Neutrophil (primary cell): ENCODE measurements around the gene BPIFA1.

Source experiments
- H3K27ac ChIP-seq: fragments of 200-600 bp; sonication (generic); 2 replicates; pipeline ENCODE4 v1.5.1; 2016; ENCODE audit warnings: mild to moderate bottlenecking, moderate library complexity
- H3K27me3 ChIP-seq: fragments of 200-600 bp; sonication (generic); 2 replicates; pipeline ENCODE4 v1.6.0; 2016; ENCODE audit warnings: mild to moderate bottlenecking
- H3K36me3 ChIP-seq: fragments of 200-600 bp; sonication (generic); 2 replicates; pipeline ENCODE4 v1.5.1; 2017
- H3K4me1 ChIP-seq, 2 experiments: fragments of 200-600 bp in 1 of 2; sonication (generic) in 1 of 2; 1 replicate in 1 of 2; 2 replicates in 1 of 2; pipeline versions ENCODE4 v1.5.1 to v1.6.1; 2013 to 2016; ENCODE audit warnings: low read depth in 1 of 2, low read length in 1 of 2, mild to moderate bottlenecking in 1 of 2, moderate library complexity in 1 of 2; ENCODE audit not compliant: control insufficient read depth in 1 of 2, insufficient read depth in 1 of 2
- H3K4me3 ChIP-seq, 2 experiments: fragments of 200-600 bp in 1 of 2; sonication (generic) in 1 of 2; 1 replicate in 1 of 2; 2 replicates in 1 of 2; pipeline ENCODE4 v1.5.1; 2013 to 2016; ENCODE audit warnings: low read depth in 1 of 2, low read length in 1 of 2, mild to moderate bottlenecking in 1 of 2, moderate library complexity in 1 of 2
- H3K9me3 ChIP-seq: fragments of 200-600 bp; sonication (generic); 2 replicates; pipeline ENCODE4 v1.5.1; 2016
- TF ChIP-seq, protein P1 (sequence below): fragments of 200-600 bp; sonication (generic); IDR thresholded peaks from 2 replicates; pipeline ENCODE4 v1.5.1; 2016; ENCODE audit warnings: antibody characterized with exemption

The BPIFA1 gene

DNA sequence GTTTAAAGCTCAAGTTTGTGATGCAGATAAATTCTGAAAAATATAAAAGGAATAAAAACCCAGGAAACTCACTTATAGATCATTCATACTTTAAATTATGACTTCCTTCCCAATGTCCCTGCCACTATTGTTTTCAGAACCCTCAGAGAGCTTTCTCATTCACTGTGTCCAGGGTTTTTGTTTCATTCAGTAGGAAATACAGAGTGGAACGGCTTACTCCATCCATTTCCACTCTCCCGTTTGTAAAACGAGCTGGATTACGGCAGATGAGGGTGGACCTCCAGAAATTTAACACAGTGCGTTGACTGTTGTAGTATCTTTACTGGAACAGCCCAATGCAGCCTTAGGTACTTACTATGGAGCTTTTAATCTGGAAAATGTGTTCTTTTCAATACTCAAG, 23.6 kb downstream of the BPIFA1 start:
- H3K4me1 ChIP-seq: peaks cover 31 to 33% of the 10 kb centered on the region in 2 experiments
- no peaks in the 10 kb centered on the region for H3K27me3 ChIP-seq
- H3K9me3 ChIP-seq: no peaks in the 10 kb centered on the region
- H3K36me3 ChIP-seq: no peaks in the 10 kb centered on the region
- TF ChIP-seq, protein P1, sequence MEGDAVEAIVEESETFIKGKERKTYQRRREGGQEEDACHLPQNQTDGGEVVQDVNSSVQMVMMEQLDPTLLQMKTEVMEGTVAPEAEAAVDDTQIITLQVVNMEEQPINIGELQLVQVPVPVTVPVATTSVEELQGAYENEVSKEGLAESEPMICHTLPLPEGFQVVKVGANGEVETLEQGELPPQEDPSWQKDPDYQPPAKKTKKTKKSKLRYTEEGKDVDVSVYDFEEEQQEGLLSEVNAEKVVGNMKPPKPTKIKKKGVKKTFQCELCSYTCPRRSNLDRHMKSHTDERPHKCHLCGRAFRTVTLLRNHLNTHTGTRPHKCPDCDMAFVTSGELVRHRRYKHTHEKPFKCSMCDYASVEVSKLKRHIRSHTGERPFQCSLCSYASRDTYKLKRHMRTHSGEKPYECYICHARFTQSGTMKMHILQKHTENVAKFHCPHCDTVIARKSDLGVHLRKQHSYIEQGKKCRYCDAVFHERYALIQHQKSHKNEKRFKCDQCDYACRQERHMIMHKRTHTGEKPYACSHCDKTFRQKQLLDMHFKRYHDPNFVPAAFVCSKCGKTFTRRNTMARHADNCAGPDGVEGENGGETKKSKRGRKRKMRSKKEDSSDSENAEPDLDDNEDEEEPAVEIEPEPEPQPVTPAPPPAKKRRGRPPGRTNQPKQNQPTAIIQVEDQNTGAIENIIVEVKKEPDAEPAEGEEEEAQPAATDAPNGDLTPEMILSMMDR: no peak
- H3K4me3 ChIP-seq: no peak overlapping the region
- no peak overlapping the region for H3K27ac ChIP-seq

DNA sequence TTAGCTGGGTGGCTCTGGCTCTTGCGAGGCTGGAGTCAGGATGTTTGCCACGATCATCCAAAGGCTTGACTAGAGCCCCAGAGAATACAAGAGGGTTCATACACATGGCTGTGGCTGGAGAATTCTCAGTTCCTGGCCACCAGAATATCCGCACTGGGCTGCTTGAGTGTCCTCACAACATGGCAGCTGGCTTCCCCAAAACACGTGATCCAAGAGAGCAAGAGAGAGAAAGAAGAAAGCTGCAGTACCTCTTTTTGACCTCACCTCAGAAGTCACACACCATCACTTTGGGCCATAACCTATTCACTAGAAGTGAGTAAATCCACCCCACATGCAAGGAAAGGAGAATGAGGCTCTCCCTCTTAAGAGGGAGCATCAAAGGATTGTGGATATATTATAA, 25.7 kb downstream of the BPIFA1 start:
- no peaks in the 10 kb centered on the region for H3K36me3 ChIP-seq
- peaks cover 33 to 41% of the 10 kb centered on the region in 2 experiments for H3K4me1 ChIP-seq
- H3K9me3 ChIP-seq: no peaks in the 10 kb centered on the region
- no peak overlapping the region for H3K4me3 ChIP-seq
- TF ChIP-seq, protein P1: no peak
- peak overlapping the region; percentile 80 for H3K27ac ChIP-seq
- H3K27me3 ChIP-seq: no peaks in the 10 kb centered on the region

DNA sequence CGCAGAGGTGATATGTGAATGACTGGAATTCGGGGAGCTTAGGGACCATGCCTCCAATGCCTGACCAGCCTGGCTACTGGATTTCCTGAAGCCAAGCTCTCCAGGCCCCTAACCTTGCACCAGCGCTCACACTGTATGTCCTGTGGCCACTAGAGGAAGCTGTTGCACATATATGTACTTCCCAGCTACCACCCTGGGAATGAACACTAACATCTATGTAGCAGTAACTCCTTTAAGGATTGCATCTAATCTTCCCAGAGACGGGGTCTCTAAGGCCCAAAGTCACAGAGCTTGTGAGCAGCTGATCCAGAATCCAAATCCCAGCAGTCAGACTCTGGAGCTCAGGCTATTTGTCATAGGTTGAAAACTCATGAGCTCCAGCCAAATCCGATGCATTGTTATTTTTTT, 26.9 kb downstream of the BPIFA1 start:
- H3K36me3 ChIP-seq: no peaks in the 10 kb centered on the region
- no peaks in the 10 kb centered on the region for H3K9me3 ChIP-seq
- H3K27ac ChIP-seq: peak overlapping the region; percentile 80
- TF ChIP-seq, protein P1: peak; percentile 25
- H3K27me3 ChIP-seq: no peaks in the 10 kb centered on the region
- peaks cover 43 to 53% of the 10 kb centered on the region in 2 experiments for H3K4me1 ChIP-seq
- peak overlapping the region in 1 of 2 experiments; percentile 8 for H3K4me3 ChIP-seq

DNA sequence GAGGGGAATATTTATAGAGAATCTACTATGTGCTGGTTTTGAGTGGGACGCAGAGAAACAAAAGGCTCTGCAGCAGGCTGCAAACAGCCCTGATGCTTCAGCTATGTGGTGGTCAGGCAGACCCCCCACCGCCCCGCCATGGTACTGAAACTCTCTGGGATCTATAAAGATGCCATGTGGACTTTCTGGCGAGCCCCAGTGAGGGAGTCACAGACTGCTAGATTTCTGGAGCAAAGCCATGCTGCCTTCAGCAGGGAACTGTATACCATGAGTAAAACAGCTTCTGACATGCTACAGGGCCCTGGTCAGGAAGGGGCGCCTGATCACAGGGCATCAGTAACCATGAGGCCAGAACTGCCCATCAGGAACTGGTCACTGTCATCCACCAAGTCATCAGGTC, 28.0 kb downstream of the BPIFA1 start:
- H3K4me1 ChIP-seq: peaks cover 54 to 64% of the 10 kb centered on the region in 2 experiments
- no peaks in the 10 kb centered on the region for H3K9me3 ChIP-seq
- H3K36me3 ChIP-seq: no peaks in the 10 kb centered on the region
- peak overlapping the region; percentile 80 for H3K27ac ChIP-seq
- H3K4me3 ChIP-seq: no peak overlapping the region
- TF ChIP-seq, protein P1: no peak
- no peaks in the 10 kb centered on the region for H3K27me3 ChIP-seq

DNA sequence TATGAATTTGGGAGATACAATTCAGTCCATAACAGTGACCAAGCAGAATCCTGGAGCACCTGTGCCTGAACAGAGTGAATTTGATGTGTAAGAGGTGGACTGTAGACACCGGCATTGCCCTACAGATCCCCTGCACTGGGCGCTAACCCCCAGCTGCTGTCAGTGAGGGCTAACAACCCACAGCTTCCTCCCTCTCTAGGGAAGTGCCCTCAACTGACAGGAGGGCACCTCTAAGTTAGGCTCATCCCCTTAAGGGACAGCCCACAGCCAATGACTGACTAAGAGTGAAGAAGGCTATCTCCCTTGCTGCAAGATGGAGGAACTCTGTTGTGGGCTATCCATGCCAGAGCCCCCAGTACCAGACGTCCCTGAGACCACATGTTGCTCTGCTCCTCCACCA, 31.9 kb downstream of the BPIFA1 start:
- H3K9me3 ChIP-seq: no peaks in the 10 kb centered on the region
- H3K27me3 ChIP-seq: no peaks in the 10 kb centered on the region
- H3K4me1 ChIP-seq: peaks cover 49 to 60% of the 10 kb centered on the region in 2 experiments
- peak overlapping the region; percentile 61 for H3K27ac ChIP-seq
- H3K4me3 ChIP-seq: no peak overlapping the region
- TF ChIP-seq, protein P1: no peak
- H3K36me3 ChIP-seq: no peaks in the 10 kb centered on the region
